GM15510 (cell line): ENCODE results near the gene ZNF57.

Experiments
- POLR2A ChIP-seq: IDR thresholded peaks from 3 replicates; pipeline ENCODE4 v1.6.1; 2011; ENCODE audit warnings: borderline replicate concordance; ENCODE audit not compliant: insufficient read length; ENCODE audit errors: extremely low read depth

ZNF57 gene

GRCh38 chr19:2933490-2933910, 32.8 kb downstream of the ZNF57 start:
- no peak for TF ChIP-seq POLR2A

GRCh38 chr19:2942928-2943640, 42.4 kb downstream of the ZNF57 start:
- no peak for TF ChIP-seq POLR2A

GRCh38 chr19:2944403-2944774, 43.7 kb downstream of the ZNF57 start:
- no peak for TF ChIP-seq POLR2A

- peak; percentile 61 for TF ChIP-seq POLR2A
Measured at GRCh38 chr19:2944775-2945574, 44.2 kb downstream of the ZNF57 start, which contains the start of gene ZNF77. Gene ZNF77, minus strand, starts transcription at chr19:2944971. Its CDS starts 131 bp downstream, at chr19:2944840.

GRCh38 chr19:2945575-2946184, 45.0 kb downstream of the ZNF57 start:
- TF ChIP-seq POLR2A: no peak

- no peak for TF ChIP-seq POLR2A
Measured at GRCh38 chr19:2949939-2950285, 49.2 kb downstream of the ZNF57 start.

- TF ChIP-seq POLR2A: peak; percentile 95
Measured at GRCh38 chr19:2950286-2951124, 49.8 kb downstream of the ZNF57 start.

- no peak for TF ChIP-seq POLR2A
Measured at GRCh38 chr19:2952953-2953481, 52.3 kb downstream of the ZNF57 start.

GRCh38 chr19:2957160-2957559, 56.4 kb downstream of the ZNF57 start:
- TF ChIP-seq POLR2A: no peak

- no peak for TF ChIP-seq POLR2A
Measured at GRCh38 chr19:2960120-2960519, 59.4 kb downstream of the ZNF57 start.

GRCh38 chr19:2962018-2962670, 61.4 kb downstream of the ZNF57 start:
- TF ChIP-seq POLR2A: no peak

GRCh38 chr19:2963122-2963521, 62.4 kb downstream of the ZNF57 start:
- no peak for TF ChIP-seq POLR2A

- no peak for TF ChIP-seq POLR2A
Measured at GRCh38 chr19:2964874-2965273, 64.1 kb downstream of the ZNF57 start.

GRCh38 chr19:2967972-2968371, 67.2 kb downstream of the ZNF57 start:
- no peak for TF ChIP-seq POLR2A
